Spleen (tissue), 7 donors: ENCODE results near the gene TRAPPC14.

Experiments used
- CTCF ChIP-seq, 11 experiments: fragments of 200-600 bp in 7 of 11; fragments of 450-650 bp in 4 of 11; sonication (generic) in 4 of 11; IDR thresholded peaks in 8 of 11; conservative IDR thresholded peaks in 3 of 11; 1 replicate in 7 of 11; 2 replicates in 4 of 11; pipeline versions ENCODE4 v1.4.0 to v1.8.0; 2016 to 2021; ENCODE audit warnings: antibody characterized with exemption in 11 of 11, inconsistent platforms in 4 of 11, mild to moderate bottlenecking in 1 of 11
- POLR2A ChIP-seq, 3 donors: fragments of 450-650 bp; IDR thresholded peaks; one replicate each; pipeline ENCODE4 v1.5.1; 2017; ENCODE audit warnings: antibody characterized with exemption in 3 of 3, mild to moderate bottlenecking in 1 of 3
- POLR2AphosphoS5 ChIP-seq, 3 donors: sonication (generic); formaldehyde crosslinking; IDR thresholded peaks; one replicate each; pipeline ENCODE4 v1.5.1; 2017; ENCODE audit warnings: antibody characterized with exemption in 3 of 3
- donor health status: DM: no; HTN: no; CAD: no; lungs with moderate emphysema.
- donor health status: DM: no; HTN: no; CAD: no.
- donor health status: DM: no; HTN: no; CAD: no.

GRCh38 chr7:100122568-100122967 lies 36.0 kb downstream of the TRAPPC14 start:
- TF ChIP-seq CTCF (IDR thresholded peaks at IDR 0.05 in 8 of 11, conservative IDR thresholded peaks at IDR 0.05 in 3 of 11): no peak
- no peak for TF ChIP-seq POLR2AphosphoS5 (IDR thresholded peaks at IDR 0.05)
- no peak for TF ChIP-seq POLR2A (IDR thresholded peaks at IDR 0.05)
